Fibroblast of villous mesenchyme (primary cell): ENCODE data around the gene FANCC. TPM values are rescaled to one million over a fixed set of nuclear protein-coding genes. Genes with fewer than 3 reads are reported as not detected.
A peak's percentile ranks its signal among the peaks of the same experiment; 100 is the strongest.

ENCODE experiments used
- DNase-seq: peaks from one replicate; pipeline ENCODE4 v3.0.0-alpha.2; 2010; ENCODE audit warnings: low read depth
- H3K4me3 ChIP-seq: 2 replicates; pipeline ENCODE4 v1.5.1; 2011; ENCODE audit warnings: low read depth, mild to moderate bottlenecking, low read length
- total RNA-seq: library from RNA; depleted of rRNA; stranded (reverse); fragments of >200 nt; gene quantifications from 2 replicates; pipeline ENCODE4 v1.2.3, GENCODE V29; 2012
- TF ChIP-seq, protein P1 (sequence below): IDR thresholded peaks from 2 replicates; pipeline ENCODE4 v1.5.1; 2012; ENCODE audit warnings: low read depth, mild to moderate bottlenecking, low read length; ENCODE audit not compliant: insufficient read depth

FANCC gene
- total RNA-seq, 1 donor: 7.8 TPM

DNA sequence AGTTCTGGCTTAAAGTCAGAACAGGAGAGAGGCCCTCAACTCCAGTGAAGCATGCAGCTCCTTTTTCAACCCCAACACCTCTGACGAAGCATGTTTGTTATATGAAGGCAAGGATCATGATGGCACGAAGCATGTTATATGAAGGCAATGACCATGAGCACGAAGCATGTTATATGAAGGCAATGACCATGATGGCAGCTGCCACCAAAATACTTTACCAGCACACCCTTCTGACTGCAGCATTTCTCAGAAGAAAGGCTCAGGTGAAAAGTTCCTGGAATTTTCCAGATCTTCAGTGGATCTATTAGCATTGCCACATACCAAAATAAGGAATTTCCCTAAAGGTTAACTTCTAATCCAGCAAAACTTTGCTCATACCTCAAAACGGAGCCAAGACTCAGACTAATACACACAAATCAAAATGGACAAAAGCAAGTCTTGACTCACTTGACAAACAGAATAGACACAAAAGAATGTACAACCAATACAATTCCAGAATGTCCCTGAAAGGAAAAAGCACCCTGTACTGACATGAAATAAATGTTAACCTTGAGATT is 217.4 kb downstream of the FANCC start:
- no peak for DNase-seq
- TF ChIP-seq, protein P1, sequence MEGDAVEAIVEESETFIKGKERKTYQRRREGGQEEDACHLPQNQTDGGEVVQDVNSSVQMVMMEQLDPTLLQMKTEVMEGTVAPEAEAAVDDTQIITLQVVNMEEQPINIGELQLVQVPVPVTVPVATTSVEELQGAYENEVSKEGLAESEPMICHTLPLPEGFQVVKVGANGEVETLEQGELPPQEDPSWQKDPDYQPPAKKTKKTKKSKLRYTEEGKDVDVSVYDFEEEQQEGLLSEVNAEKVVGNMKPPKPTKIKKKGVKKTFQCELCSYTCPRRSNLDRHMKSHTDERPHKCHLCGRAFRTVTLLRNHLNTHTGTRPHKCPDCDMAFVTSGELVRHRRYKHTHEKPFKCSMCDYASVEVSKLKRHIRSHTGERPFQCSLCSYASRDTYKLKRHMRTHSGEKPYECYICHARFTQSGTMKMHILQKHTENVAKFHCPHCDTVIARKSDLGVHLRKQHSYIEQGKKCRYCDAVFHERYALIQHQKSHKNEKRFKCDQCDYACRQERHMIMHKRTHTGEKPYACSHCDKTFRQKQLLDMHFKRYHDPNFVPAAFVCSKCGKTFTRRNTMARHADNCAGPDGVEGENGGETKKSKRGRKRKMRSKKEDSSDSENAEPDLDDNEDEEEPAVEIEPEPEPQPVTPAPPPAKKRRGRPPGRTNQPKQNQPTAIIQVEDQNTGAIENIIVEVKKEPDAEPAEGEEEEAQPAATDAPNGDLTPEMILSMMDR: no peak
- H3K4me3 ChIP-seq: no peak overlapping the region

GRCh38 chr9:95099321-95100070 is 218.0 kb downstream of the FANCC start:
- TF ChIP-seq, protein P1: no peak
- DNase-seq: no peak
- H3K4me3 ChIP-seq: no peak overlapping the region

DNA sequence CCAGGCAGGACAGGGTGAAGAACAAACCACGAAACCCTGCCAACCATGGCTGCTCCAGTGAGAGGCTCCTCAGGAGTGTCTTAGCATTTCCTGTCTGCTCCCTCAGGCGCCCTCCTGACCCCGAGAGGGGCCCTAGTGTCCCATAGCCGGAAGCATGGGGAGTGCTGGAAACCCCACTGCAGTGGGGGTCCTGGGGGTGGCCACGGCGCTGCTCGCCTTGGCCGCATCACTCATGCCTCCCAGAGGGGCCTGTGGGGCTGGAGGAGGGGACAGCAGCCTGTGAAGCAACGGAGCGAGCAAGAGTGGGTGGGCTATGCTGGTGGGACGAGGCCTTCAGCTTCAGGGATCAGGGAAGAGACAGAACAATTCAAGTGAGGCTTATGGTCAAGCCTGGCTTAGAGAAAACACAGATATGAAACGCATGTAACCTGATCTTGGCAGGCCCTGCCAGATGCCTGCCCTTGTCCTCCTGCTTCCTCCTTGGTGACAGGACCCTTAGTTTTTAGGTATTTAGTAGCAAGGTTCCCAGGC is 219.1 kb downstream of the FANCC start:
- no peak overlapping the region for H3K4me3 ChIP-seq
- TF ChIP-seq, protein P1: no peak
- DNase-seq: no peak

- no peak overlapping the region for H3K4me3 ChIP-seq
- no peak for DNase-seq
- TF ChIP-seq, protein P1: no peak
Measured at GRCh38 chr9:95097279-95097678, 220.2 kb downstream of the FANCC start.

- TF ChIP-seq, protein P1: peak; percentile 39
- no peak overlapping the region for H3K4me3 ChIP-seq
- DNase-seq: peak; percentile 48
Measured at GRCh38 chr9:95096807-95097206, 220.7 kb downstream of the FANCC start.

GRCh38 chr9:95096381-95096780 is 221.1 kb downstream of the FANCC start:
- no peak overlapping the region for H3K4me3 ChIP-seq
- TF ChIP-seq, protein P1: no peak
- no peak for DNase-seq
